ENCODE results near the gene CFDP1. TPM values are rescaled to one million over a fixed set of nuclear protein-coding genes. Genes with fewer than 3 reads are reported as not detected.

CFDP1 gene
- total and polyA plus RNA-seq, 2 experiments from 2014 or later = 97.1 to 116 TPM

DNA sequence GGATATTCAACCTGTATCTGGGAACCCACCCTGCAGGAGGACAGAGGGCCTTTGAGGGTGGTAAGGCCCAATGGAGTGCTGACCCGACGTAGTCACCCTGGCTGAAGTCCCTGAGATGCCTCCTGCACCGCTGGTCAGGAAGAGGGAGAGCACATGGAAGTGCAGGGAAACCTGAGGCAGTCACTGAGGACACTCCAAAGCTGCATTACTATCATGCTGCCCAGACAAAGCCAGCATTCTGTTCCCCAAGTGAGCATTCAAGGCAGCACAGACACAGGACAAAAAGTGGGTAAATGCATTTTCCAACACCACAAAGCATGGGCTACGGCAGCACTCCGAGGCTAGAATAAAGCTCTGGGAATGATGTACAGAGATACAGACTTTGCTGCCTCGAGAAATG, 135.0 kb downstream of the CFDP1 start:
- Histone ChIP-seq H3K4me2 (no peak overlapping the region), H3K4me1 (ENCODE audit: insufficient read depth) (peaks cover 15% of the 10 kb centered on the region), H3K9me3 (ENCODE audit: low read depth) (no peaks in the 10 kb centered on the region), H3K27ac (no peak overlapping the region), H3K79me2 (peaks cover 6% of the 10 kb centered on the region), H4K20me1 (ENCODE audit: insufficient read depth, poor library complexity, severe bottlenecking) (no peaks in the 10 kb centered on the region), H3K4me3 (no peak overlapping the region), H3K36me3 (replicated peaks; ENCODE audit: insufficient read depth, low read depth) (no peaks in the 10 kb centered on the region), H3K27me3 (no peaks in the 10 kb centered on the region), H2AFZ (no peak overlapping the region), H3K9me2 (replicated peaks; ENCODE audit: insufficient read depth) (no peaks in the 10 kb centered on the region)
- no peak for DNase-seq (ENCODE audit: low spot score)
- over 99% methylated on average over 6 of the region's 6 CpGs for WGBS (ENCODE audit: low lambda C conversion rate, missing lambda C conversion rate)
- TF ChIP-seq EZH2 (IDR thresholded peaks at IDR 0.05; ENCODE audit: borderline replicate concordance) = no peak
- TF ChIP-seq, protein P1, sequence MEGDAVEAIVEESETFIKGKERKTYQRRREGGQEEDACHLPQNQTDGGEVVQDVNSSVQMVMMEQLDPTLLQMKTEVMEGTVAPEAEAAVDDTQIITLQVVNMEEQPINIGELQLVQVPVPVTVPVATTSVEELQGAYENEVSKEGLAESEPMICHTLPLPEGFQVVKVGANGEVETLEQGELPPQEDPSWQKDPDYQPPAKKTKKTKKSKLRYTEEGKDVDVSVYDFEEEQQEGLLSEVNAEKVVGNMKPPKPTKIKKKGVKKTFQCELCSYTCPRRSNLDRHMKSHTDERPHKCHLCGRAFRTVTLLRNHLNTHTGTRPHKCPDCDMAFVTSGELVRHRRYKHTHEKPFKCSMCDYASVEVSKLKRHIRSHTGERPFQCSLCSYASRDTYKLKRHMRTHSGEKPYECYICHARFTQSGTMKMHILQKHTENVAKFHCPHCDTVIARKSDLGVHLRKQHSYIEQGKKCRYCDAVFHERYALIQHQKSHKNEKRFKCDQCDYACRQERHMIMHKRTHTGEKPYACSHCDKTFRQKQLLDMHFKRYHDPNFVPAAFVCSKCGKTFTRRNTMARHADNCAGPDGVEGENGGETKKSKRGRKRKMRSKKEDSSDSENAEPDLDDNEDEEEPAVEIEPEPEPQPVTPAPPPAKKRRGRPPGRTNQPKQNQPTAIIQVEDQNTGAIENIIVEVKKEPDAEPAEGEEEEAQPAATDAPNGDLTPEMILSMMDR (IDR thresholded peaks at IDR 0.05; ENCODE audit: poor library complexity) = no peak
- TF ChIP-seq EZH2phosphoT487 (IDR thresholded peaks at IDR 0.05; ENCODE audit: low read depth, severe bottlenecking, unreplicated experiment) = no peak

DNA sequence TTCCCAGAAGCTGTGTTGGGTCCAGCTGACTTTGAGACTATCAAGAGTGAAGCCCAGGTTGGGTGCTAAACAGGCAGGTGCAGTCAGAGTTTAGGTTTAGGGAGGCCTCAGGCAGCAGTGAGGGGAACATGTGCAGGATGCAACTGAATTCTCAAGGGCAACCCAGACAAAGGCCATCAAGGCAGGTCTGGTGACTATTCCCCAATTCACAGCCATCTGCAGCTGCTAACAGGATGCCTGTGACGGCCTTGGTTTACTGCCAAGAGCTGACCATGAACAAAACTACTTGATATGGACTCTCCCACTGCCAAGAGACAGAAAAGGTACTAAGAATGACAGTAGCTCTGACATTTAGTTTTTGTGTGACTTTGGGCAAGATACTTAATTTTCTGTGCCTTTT, 136.7 kb downstream of the CFDP1 start:
- WGBS (ENCODE audit: low lambda C conversion rate, missing lambda C conversion rate) = 90% methylated on average over 1 of the region's 1 CpG
- H3K36me3 ChIP-seq (replicated peaks; ENCODE audit: insufficient read depth, low read depth) = no peaks in the 10 kb centered on the region

DNA sequence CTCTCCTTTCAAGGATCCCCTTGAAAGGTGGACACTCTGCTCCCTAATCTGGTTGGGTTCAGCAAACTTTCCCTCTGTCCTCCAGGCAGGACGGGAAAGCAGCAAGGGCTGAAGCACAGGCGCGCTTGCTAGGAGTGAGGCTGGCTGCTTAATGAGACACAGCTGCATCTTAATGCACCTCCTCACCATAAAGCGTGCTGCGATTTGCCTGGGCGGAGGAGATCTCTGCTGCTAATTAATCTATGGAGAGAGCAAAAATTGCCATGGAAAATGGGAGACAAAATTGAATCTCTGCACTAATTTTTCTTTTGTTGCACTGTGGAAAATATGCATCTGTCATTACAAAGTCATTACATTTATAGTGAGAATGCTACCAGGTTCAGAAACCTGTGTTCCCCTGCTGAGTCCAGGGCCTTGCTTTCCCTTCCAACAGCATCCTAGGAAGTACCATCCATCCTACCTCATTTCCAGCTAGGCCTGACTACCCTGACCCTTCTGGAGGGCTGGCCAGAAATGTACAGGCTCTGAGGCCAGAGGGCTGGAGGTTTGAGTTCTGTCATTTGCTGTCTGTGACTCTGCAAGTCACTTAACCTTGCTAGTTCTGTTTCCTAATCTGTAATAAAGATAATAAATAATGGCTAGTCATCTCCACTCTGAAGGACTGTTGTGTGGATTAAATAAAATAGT, 138.4 kb downstream of the CFDP1 start:
- Histone ChIP-seq H3K4me1 (ENCODE audit: insufficient read depth) (peaks cover 22% of the 10 kb centered on the region), H3K27me3 (no peaks in the 10 kb centered on the region), H3K9me2 (replicated peaks; ENCODE audit: insufficient read depth) (no peaks in the 10 kb centered on the region), H3K36me3 (replicated peaks; ENCODE audit: insufficient read depth, low read depth) (no peaks in the 10 kb centered on the region), H3K79me2 (peaks cover 2% of the 10 kb centered on the region), H3K4me2 (peak overlapping the region; percentile 63), H2AFZ (no peak overlapping the region), H4K20me1 (ENCODE audit: insufficient read depth, poor library complexity, severe bottlenecking) (no peaks in the 10 kb centered on the region), H3K4me3 (no peak overlapping the region), H3K27ac (peak overlapping the region; percentile 87), H3K9me3 (ENCODE audit: low read depth) (no peaks in the 10 kb centered on the region)
- no peak for DNase-seq (ENCODE audit: low spot score)
- 68% methylated on average over 6 of the region's 6 CpGs for WGBS (ENCODE audit: low lambda C conversion rate, missing lambda C conversion rate)
- no peak for TF ChIP-seq EZH2 (IDR thresholded peaks at IDR 0.05; ENCODE audit: borderline replicate concordance)

More for the DNA sequence above, 136.7 kb downstream of the CFDP1 start:
- no peak overlapping the region for H3K27ac ChIP-seq
- DNase-seq (ENCODE audit: low spot score) = no peak
- no peaks in the 10 kb centered on the region for H3K9me3 ChIP-seq (ENCODE audit: low read depth)
- no peak overlapping the region for H3K4me2 ChIP-seq
- no peaks in the 10 kb centered on the region for H3K27me3 ChIP-seq
- H3K4me3 ChIP-seq = no peak overlapping the region
- H4K20me1 ChIP-seq (ENCODE audit: insufficient read depth, poor library complexity, severe bottlenecking) = no peaks in the 10 kb centered on the region
- peaks cover 22% of the 10 kb centered on the region for H3K4me1 ChIP-seq (ENCODE audit: insufficient read depth)
- H3K9me2 ChIP-seq (replicated peaks; ENCODE audit: insufficient read depth) = no peaks in the 10 kb centered on the region
- TF ChIP-seq, protein P1 (IDR thresholded peaks at IDR 0.05; ENCODE audit: poor library complexity) = no peak
- TF ChIP-seq EZH2phosphoT487 (IDR thresholded peaks at IDR 0.05; ENCODE audit: low read depth, severe bottlenecking, unreplicated experiment) = no peak
- TF ChIP-seq EZH2 (IDR thresholded peaks at IDR 0.05; ENCODE audit: borderline replicate concordance) = no peak
- peaks cover 2% of the 10 kb centered on the region for H3K79me2 ChIP-seq
- no peak overlapping the region for H2AFZ ChIP-seq

DNA sequence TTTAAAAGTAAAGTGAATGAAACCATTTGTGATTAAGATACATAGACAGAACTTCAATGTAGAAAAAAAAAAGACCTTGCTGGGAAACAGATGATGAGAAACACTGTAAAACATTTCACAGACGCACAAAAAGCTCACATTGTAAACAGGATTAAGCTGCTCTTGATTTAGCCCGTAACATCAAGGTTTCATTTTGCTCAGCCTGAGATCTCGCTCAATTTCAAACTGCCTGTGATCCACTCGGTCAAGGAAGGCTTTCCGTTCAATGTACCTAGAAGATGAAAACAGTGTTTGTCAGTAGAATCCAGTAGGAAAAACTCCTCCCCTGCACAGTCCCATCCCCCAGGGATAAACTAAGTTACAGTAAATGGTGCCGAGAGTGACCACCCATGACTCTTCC, 139.5 kb downstream of the CFDP1 start:
- DNase-seq (ENCODE audit: low spot score) = no peak
- H3K9me2 ChIP-seq (replicated peaks; ENCODE audit: insufficient read depth) = no peaks in the 10 kb centered on the region
- no peak overlapping the region for H3K4me3 ChIP-seq
- peaks cover 2% of the 10 kb centered on the region for H3K79me2 ChIP-seq
- H3K27me3 ChIP-seq = no peaks in the 10 kb centered on the region
- peaks cover 22% of the 10 kb centered on the region for H3K4me1 ChIP-seq (ENCODE audit: insufficient read depth)
- H3K9me3 ChIP-seq (ENCODE audit: low read depth) = no peaks in the 10 kb centered on the region
- peak overlapping the region; percentile 63 for H3K4me2 ChIP-seq
- no peak for TF ChIP-seq EZH2phosphoT487 (IDR thresholded peaks at IDR 0.05; ENCODE audit: low read depth, severe bottlenecking, unreplicated experiment)
- TF ChIP-seq, protein P1 (IDR thresholded peaks at IDR 0.05; ENCODE audit: poor library complexity) = no peak
- no peak for TF ChIP-seq EZH2 (IDR thresholded peaks at IDR 0.05; ENCODE audit: borderline replicate concordance)
- H2AFZ ChIP-seq = no peak overlapping the region
- H3K36me3 ChIP-seq (replicated peaks; ENCODE audit: insufficient read depth, low read depth) = no peaks in the 10 kb centered on the region
- no peaks in the 10 kb centered on the region for H4K20me1 ChIP-seq (ENCODE audit: insufficient read depth, poor library complexity, severe bottlenecking)
- 44% methylated on average over 6 of the region's 6 CpGs for WGBS (ENCODE audit: low lambda C conversion rate, missing lambda C conversion rate)
- H3K27ac ChIP-seq = peak overlapping the region; percentile 87

Data from hepatocyte (in vitro differentiated cells).